GM19043 (cell line): ENCODE data around the gene ANO7.

Experiments
- ATAC-seq: cut with Tn5 transposase; IDR thresholded peaks from one replicate; pipeline ENCODE4 v1.9.1; 2021; ENCODE audit warnings: low read depth; ENCODE audit not compliant: unreplicated experiment

ANO7 gene

DNA sequence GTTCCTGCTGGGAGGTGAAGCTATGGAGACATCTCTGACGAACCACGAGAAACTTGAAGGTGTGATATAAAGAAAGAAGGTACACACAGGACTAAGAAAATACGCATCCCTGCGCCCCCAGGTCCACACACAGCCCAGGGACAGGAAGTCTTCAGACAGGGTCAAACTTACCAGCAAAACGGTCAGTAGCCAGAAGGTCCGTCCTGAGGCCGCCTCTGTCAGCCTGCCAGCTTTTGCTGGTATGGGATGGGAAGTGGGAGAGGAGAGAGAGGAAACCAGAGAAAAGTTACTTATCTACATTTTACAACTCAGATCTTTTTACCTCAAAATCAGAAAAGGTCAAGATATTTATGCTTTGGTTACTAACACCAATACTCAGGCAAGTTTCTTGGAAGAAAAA, 79.8 kb downstream of the ANO7 start:
- no peak for ATAC-seq

DNA sequence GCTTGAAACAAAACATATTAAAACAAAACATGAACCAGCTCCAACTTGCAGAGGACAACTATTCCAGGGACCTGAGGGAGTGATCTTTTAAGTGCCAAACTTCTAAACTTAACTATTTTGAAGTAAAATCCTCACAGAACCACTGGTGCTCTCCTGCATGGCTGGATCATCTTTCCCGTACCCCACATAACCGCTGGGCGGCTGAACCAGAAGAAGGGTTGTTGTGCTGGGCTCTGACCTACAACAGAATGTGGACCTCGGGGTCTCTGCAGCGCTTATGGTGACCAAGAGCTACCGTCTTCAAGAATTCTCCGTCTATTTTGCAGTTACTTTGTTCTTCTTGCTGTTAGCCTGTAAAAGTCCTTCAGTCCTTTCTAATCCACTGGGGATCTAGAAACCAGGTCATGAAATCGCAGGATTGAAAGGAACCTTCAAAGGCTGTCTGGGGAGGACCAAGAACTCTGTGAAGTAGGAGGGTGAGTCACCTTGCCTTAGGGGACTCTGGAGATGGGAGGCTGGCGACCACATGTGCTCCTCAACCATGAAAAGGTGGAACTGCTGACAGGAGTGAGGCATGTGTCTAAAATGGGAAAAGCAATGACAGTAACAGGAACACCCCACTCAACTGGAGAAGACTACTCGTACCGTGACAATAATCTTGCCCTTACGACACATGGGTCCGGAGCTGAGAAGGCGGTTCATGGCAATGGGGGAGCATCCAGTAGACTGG, 80.4 kb downstream of the ANO7 start:
- ATAC-seq, result no peak

DNA sequence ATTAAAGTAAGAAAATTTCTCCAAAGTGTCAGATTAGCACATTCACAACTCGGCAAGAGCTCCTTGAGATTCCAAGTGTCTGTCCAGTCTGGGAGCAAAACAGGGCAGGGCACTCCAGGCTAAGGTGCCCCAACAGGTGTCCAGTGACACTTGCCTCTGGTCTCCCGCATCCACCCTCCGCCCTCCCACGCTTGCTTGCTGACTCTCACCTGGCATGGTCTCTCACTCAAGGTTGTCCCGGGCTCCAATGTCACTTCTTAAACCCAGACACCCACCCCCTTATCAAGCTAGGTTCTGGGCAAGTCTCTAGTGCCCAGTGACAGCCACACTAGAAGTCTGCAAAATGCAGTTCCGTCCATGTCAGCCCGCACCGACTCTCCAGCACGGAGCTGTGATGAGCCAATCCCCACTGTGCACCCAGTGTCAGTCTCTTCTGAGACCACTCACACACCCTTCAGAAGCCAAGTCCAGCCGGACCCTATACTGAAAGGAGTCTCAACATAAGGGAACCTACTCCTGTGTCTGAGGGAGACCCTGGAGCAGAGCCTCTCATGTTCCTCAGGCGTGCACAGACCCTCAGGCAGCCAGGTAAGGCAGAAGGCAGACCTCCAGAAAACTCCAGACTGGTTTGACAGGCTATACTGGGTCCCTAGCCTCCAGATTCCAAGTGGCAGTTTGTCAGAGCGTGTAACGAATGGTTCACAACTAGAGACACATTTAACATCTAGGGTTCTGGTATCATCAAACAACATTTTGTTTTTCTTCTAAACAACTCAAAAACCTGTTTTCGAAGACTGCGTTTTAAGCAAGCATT, 81.4 kb downstream of the ANO7 start:
- no peak for ATAC-seq

DNA sequence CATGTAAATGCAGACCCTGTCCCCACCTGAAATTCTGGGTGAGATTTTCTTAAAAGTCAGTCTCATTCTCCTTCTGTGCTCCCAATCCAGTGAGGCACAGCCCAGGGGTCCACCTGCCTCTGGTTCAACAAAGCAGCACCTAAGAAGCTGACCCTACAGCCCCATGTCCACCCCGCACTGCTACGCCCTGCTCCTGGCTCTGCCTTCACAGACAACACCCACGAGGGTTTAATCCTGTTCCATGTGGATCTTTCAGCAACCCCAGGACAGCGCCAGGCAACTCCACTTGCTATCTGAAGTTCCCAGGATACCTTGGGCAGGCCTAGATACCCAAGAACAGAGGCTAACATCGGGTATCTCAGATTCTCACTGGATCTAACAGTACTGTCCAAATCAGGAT, 82.1 kb downstream of the ANO7 start:
- ATAC-seq, result no peak

DNA sequence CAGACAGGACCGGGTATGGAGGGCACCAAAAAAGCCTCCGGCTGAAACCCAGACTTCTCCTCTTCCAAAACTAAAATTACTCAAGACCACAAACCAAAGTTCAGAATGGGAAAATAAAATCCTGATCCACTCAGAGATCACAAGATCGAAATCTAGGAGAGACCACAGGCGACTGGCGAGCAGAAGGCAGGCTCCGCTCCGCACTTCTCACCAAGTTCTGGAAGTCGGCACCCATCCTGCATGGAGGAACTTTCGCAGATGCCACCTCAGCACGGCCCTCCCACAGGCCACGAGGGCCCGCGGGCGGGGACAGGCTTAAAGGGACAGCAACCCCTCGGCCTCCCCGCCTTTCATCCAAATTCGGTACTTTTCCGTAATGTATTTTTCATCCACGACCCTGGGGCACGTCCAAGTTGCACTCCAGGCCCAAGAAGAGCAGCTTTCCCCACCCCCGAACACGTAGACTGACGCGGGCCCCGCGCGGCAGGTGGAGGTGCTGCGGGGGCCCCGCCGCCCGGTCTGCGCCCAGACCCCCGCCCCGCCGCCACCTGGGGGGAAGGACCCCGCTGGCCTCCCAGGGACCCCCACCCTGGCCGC, 83.3 kb downstream of the ANO7 start:
- peak; percentile 49 for ATAC-seq

DNA sequence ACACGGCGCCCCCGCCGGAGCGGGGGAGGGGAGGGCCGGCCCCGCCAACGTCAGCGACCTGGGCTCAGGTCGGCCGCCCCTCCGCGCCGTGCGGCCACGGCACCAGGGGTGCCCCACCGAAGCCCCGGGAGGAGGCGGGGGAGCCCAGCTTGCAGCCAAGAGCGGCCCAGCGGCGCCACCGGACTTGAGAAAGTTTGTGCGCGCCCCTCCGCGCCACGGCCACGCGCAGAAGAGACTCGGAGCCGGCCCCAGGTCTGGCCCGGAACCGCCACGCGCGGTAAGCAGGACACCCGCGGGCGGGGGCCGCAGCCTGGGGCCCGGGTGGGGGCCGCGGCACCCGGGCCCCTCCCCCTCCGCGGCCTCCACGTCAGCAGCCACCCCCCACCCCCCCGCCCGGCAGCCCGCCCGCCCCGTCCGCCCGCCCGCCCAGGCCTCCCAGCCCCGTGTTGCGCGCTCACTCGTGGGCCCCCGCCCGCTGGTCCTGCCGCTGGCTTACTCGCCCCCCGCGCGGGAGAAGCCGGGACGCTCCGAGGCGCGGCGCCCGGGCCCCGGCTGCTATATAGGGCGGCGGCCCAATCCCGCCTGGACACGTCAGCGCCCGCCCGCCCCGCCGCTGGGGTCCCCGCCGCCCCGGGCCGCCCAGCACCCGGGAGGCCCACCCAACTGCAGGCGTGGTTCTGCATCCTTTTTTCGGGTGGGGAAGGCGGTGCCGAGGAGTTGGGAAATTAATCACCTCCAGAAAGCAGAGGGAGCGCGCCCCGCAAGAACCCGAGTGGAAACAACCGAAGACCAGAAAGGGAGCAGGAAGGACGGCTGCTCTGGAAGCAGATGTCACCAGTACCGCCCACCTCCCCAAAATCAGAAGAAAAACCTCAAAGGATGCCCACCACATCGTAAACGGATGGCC, 84.1 kb downstream of the ANO7 start:
- peak; percentile 36 for ATAC-seq

DNA sequence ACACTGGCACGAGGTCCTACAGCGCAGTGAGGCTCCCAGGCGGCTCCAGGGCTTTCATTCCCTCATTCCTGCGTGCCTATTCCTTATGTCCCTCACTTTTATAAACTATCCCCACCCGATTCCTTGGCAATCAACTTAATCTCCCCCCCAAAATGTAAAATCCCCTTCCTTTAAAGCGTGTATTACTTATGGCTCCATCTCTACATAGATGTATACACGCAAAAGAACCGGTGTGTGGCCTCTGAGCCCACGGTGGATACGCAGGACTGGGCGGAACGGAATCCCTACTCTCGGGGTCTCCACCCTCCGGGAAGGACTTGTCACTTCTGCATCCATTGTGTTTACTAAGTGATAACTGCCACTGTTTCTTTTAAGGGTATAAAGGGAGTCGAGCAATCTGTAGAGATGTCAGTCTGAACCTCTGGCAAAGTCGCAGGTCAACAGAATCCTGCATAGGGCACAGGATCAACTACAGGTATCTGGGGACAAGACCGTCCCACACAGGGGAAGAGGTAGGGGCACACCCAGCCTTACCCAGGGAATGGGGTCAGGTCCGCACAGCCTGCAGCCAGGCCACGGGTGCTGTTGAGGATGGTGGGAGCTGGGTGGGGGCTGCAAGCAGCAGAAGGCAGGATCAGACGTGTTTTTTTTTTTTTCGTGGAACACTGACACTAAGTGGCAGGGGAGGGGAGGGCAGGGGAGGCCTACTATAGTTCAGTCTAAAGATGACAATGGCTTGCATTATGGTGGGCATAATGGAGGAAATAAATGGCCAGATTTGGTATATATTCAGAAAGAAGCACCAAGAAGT, 84.9 kb downstream of the ANO7 start:
- no peak for ATAC-seq

DNA sequence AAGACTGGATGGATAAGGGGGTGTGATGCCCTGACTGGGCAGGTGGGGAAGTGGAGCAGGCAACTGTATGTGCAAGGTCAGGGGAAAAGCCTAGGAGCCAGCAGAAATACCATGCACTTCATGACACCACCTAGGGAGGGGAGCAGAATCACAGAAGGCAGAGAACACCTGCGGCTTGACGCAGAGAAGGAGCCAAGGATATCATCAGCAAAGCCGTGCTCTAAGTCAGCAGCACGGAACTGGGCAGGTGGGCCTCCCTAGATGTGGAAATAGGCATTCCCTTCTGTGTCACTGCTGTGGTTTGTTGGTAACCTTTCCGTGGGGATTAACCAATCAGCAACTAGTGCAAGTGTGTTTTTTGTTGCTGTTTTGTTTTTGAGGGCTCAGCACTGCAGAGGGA, 85.7 kb downstream of the ANO7 start:
- ATAC-seq, result no peak
